IMR-90 (cell line): ENCODE measurements around the gene GBP3. TPM values are rescaled to one million over a fixed set of nuclear protein-coding genes. Genes with fewer than 3 reads are reported as not detected.

ENCODE experiments used
- ATAC-seq: fragments of 200-7000 bp; cut with Tn5 transposase; 2 replicates; pipeline ENCODE4 v1.9.1; 2020; ENCODE audit warnings: low read depth, mild to moderate bottlenecking, moderate library complexity
- BruUV-seq: library from RNA; stranded (reverse); fragments of 400-500 nt; replicated peaks from 2 replicates; lab custom pipeline; 2021; lab: Mats Ljungman, UMichigan
- CTCF ChIA-PET: fragments of 300-600 bp; formaldehyde crosslinking; extraction: SDS; loops from one replicate; lab custom pipeline; 2021; ENCODE audit warnings: antibody characterized with exemption; lab: Yijun Ruan, JAX
- POLR2A ChIA-PET: fragments of 300-600 bp; sonication (Branson Sonifier 250); formaldehyde crosslinking; loops from one replicate; lab custom pipeline; 2022; ENCODE audit warnings: antibody characterized with exemption; ENCODE audit not compliant: unreplicated experiment; lab: Charles Lee
- DNase-seq: peaks from one replicate; pipeline ENCODE4 v3.0.0; 2013
- H2AFZ ChIP-seq: replicated peaks from 2 replicates; pipeline ENCODE3; 2013; ENCODE audit warnings: low read length, mild to moderate bottlenecking; ENCODE audit not compliant: poor library complexity
- H2AK5ac ChIP-seq: 2 replicates; pipeline ENCODE4 v1.6.1; 2013; ENCODE audit warnings: low read depth, low read length, inconsistent platforms
- H2AK9ac ChIP-seq: replicated peaks from 2 replicates; pipeline ENCODE3; 2013; ENCODE audit warnings: mild to moderate bottlenecking, low read depth, low read length, moderate library complexity; ENCODE audit not compliant: poor library complexity
- H2BK120ac ChIP-seq: 2 replicates; pipeline ENCODE4 v1.6.1; 2013; ENCODE audit warnings: low read depth, low read length, inconsistent platforms
- H2BK15ac ChIP-seq: 3 replicates; pipeline ENCODE4 v1.6.1; 2013; ENCODE audit warnings: low read depth, low read length, inconsistent platforms
- H2BK20ac ChIP-seq: 2 replicates; pipeline ENCODE4 v1.6.1; 2013; ENCODE audit warnings: low read depth, mild to moderate bottlenecking, inconsistent platforms, low read length, moderate library complexity
- H2BK5ac ChIP-seq: 2 replicates; pipeline ENCODE4 v1.6.1; 2013; ENCODE audit warnings: mild to moderate bottlenecking, low read depth, low read length, inconsistent platforms; ENCODE audit not compliant: poor library complexity, severe bottlenecking
- H3K14ac ChIP-seq: replicated peaks from 2 replicates; pipeline ENCODE4 v1.6.1; 2013; ENCODE audit warnings: low read depth, low read length, inconsistent platforms
- H3K18ac ChIP-seq: 2 replicates; pipeline ENCODE4 v1.6.1; 2013; ENCODE audit warnings: low read depth, low read length, control low read depth
- H3K23ac ChIP-seq: 2 replicates; pipeline ENCODE4 v1.6.1; 2013; ENCODE audit warnings: low read depth, low read length, inconsistent platforms
- H3K27ac ChIP-seq: 2 replicates; pipeline ENCODE4 v1.5.1; 2013; ENCODE audit warnings: mild to moderate bottlenecking, control low read depth, low read length; ENCODE audit not compliant: insufficient read depth
- H3K27me3 ChIP-seq: 2 replicates; pipeline ENCODE4 v1.6.1; 2013; ENCODE audit warnings: low read length; ENCODE audit not compliant: control insufficient read depth, insufficient read depth
- H3K36me3 ChIP-seq: 2 replicates; pipeline ENCODE4 v1.6.1; 2013; ENCODE audit warnings: low read length, mixed read lengths; ENCODE audit not compliant: control insufficient read depth, insufficient read depth
- H3K4ac ChIP-seq: 2 replicates; pipeline ENCODE4 v1.6.1; 2013; ENCODE audit warnings: low read depth, low read length, inconsistent platforms
- H3K4me1 ChIP-seq: 2 replicates; pipeline ENCODE4 v1.6.1; 2013; ENCODE audit warnings: low read length, mixed read lengths; ENCODE audit not compliant: control insufficient read depth, insufficient read depth
- H3K4me2 ChIP-seq: 2 replicates; pipeline ENCODE4 v1.6.1; 2013; ENCODE audit warnings: low read depth, mild to moderate bottlenecking, control low read depth, low read length, moderate library complexity
- H3K4me3 ChIP-seq: 2 replicates; pipeline ENCODE4 v1.5.1; 2013; ENCODE audit warnings: low read depth, mild to moderate bottlenecking, control low read depth, low read length, moderate library complexity; ENCODE audit not compliant: insufficient read depth
- H3K56ac ChIP-seq: 2 replicates; pipeline ENCODE4 v1.6.1; 2013; ENCODE audit warnings: low read length, inconsistent platforms; ENCODE audit not compliant: insufficient read depth; ENCODE audit errors: extremely low read depth
- H3K79me1 ChIP-seq, 2 experiments: 2 replicates each; pipeline ENCODE4 v1.6.1; 2013; ENCODE audit warnings: low read length in 2 of 2, inconsistent platforms in 1 of 2, low read depth in 1 of 2
- H3K9ac ChIP-seq: 2 replicates; pipeline ENCODE4 v1.6.1; 2013; ENCODE audit warnings: low read depth, low read length, control low read depth
- H3K9me1 ChIP-seq: 2 replicates; pipeline ENCODE4 v1.6.1; 2013; ENCODE audit warnings: low read length, inconsistent platforms; ENCODE audit not compliant: insufficient read depth
- H3K9me3 ChIP-seq: 2 replicates; pipeline ENCODE4 v1.6.1; 2013; ENCODE audit warnings: low read length; ENCODE audit not compliant: control insufficient read depth, insufficient read depth
- H4K20me1 ChIP-seq: 2 replicates; pipeline ENCODE4 v1.6.1; 2013; ENCODE audit warnings: low read length, inconsistent platforms; ENCODE audit not compliant: insufficient read depth
- H4K5ac ChIP-seq: 2 replicates; pipeline ENCODE4 v1.6.1; 2013; ENCODE audit warnings: mild to moderate bottlenecking, low read depth, low read length, control low read depth
- H4K8ac ChIP-seq, 2 experiments: 2 replicates each; pipeline ENCODE4 v1.6.1; 2013; ENCODE audit warnings: low read depth in 2 of 2, low read length in 2 of 2, control low read depth in 1 of 2, inconsistent platforms in 1 of 2
- H4K91ac ChIP-seq: 2 replicates; pipeline ENCODE4 v1.6.1; 2013; ENCODE audit warnings: low read depth, low read length, inconsistent platforms; ENCODE audit not compliant: insufficient read depth
- BHLHE40 ChIP-seq: fragments of 150-350 bp; IDR thresholded peaks from 2 replicates; pipeline ENCODE4 v1.6.1; 2016; ENCODE audit warnings: mild to moderate bottlenecking, low read depth, low read length
- CEBPB ChIP-seq: IDR thresholded peaks from 2 replicates; pipeline ENCODE4 v1.6.1; 2012; ENCODE audit warnings: low read depth, low read length, improper control_type of control experiment
- CHD1 ChIP-seq: IDR thresholded peaks from 2 replicates; pipeline ENCODE4 v1.6.1; 2012; ENCODE audit warnings: low read depth, low read length, improper control_type of control experiment
- FOS ChIP-seq: fragments of 150-350 bp; IDR thresholded peaks from 2 replicates; pipeline ENCODE4 v1.6.1; 2016; ENCODE audit warnings: low read depth, low read length
- MAFK ChIP-seq: IDR thresholded peaks from 2 replicates; pipeline ENCODE4 v1.6.1; 2012; ENCODE audit warnings: low read depth, low read length, improper control_type of control experiment
- MAZ ChIP-seq: IDR thresholded peaks from 2 replicates; pipeline ENCODE4 v1.6.1; 2012; ENCODE audit warnings: low read depth, mild to moderate bottlenecking, low read length, improper control_type of control experiment, moderate library complexity, borderline replicate concordance
- MXI1 ChIP-seq: IDR thresholded peaks from 2 replicates; pipeline ENCODE4 v1.6.1; 2012; ENCODE audit warnings: low read depth, mild to moderate bottlenecking, low read length, moderate library complexity, borderline replicate concordance
- NFE2L2 ChIP-seq: fragments of 150-350 bp; IDR thresholded peaks from 2 replicates; pipeline ENCODE4 v1.6.1; 2016; ENCODE audit warnings: low read depth, mild to moderate bottlenecking, low read length
- POLR2A ChIP-seq: IDR thresholded peaks from 2 replicates; pipeline ENCODE4 v1.6.1; 2012; ENCODE audit warnings: mild to moderate bottlenecking, low read depth, low read length
- RAD21 ChIP-seq: IDR thresholded peaks from 2 replicates; pipeline ENCODE4 v1.6.1; 2012; ENCODE audit warnings: low read length, improper control_type of control experiment
- RCOR1 ChIP-seq: IDR thresholded peaks from 2 replicates; pipeline ENCODE4 v1.6.1; 2012; ENCODE audit warnings: mild to moderate bottlenecking, low read length, improper control_type of control experiment; ENCODE audit not compliant: insufficient replicate concordance
- RFX5 ChIP-seq: IDR thresholded peaks from 2 replicates; pipeline ENCODE4 v1.8.0; 2012; ENCODE audit warnings: low read depth, mild to moderate bottlenecking, low read length, moderate library complexity
- SMC3 ChIP-seq: fragments of 150-350 bp; IDR thresholded peaks from 2 replicates; pipeline ENCODE4 v1.6.1; 2016; ENCODE audit warnings: low read depth, mild to moderate bottlenecking, antibody characterized with exemption, low read length, moderate library complexity
- WGBS, 2 experiments: methylation state at CpG; one replicate each; pipeline versions ENCODE4 v1.1.5 to v1.1.7; 2013; ENCODE audit warnings: missing lambda C conversion rate in 2 of 2; ENCODE audit not compliant: insufficient read length in 1 of 2; ENCODE audit errors: extremely low coverage in 2 of 2; 5-methylcytosine and 5-hydroxymethylcytosine counted together
- dilution Hi-C: fragments of 300-500 bp; cut with HindIII; formaldehyde crosslinking; loops from one replicate; pipeline ENCODE4 v1.14.3; 2018; ENCODE audit warnings: low sequenced_read_pairs; ENCODE audit not compliant: unreplicated experiment
- in situ Hi-C: fragments of 300-500 bp; cut with MboI; formaldehyde crosslinking; loops from 3 replicates; pipeline ENCODE4 v1.14.3; 2019; ENCODE audit warnings: low sequenced_read_pairs, inconsistent platforms, mixed read lengths
- intact Hi-C: fragments of 100-400 bp; cut with micrococcal nuclease; formaldehyde crosslinking; loops from 2 replicates; pipeline ENCODE4 v1.10.0; 2022
- polyA plus RNA-seq, 3 experiments: library from polyadenylated mRNA; depleted of rRNA; stranded (reverse); fragments of >200 nt; gene quantifications; 2 replicates each; pipeline ENCODE4 v1.2.3, GENCODE V29; 2012; ENCODE audit warnings: low replicate concordance in 1 of 3
- total RNA-seq: library from RNA; depleted of rRNA; stranded (reverse); fragments of >200 nt; gene quantifications from 2 replicates; pipeline ENCODE4 v1.2.3, GENCODE V29; 2012
- TF ChIP-seq, protein P1 (sequence below): fragments of 150-350 bp; IDR thresholded peaks from 2 replicates; pipeline ENCODE4 v1.6.1; 2017; ENCODE audit warnings: mild to moderate bottlenecking, antibody characterized with exemption, low read length, low read depth
- TF ChIP-seq, protein P2 (sequence below): fragments of 150-350 bp; IDR thresholded peaks from 2 replicates; pipeline ENCODE4 v1.6.1; 2016; ENCODE audit warnings: low read depth, mild to moderate bottlenecking, low read length, moderate library complexity, borderline replicate concordance
- TF ChIP-seq, protein P3 (sequence below): conservative IDR thresholded peaks from 2 replicates; pipeline ENCODE4 v1.5.1; 2012; ENCODE audit warnings: mild to moderate bottlenecking, low read depth, low read length, improper control_type of control experiment

The GBP3 gene
- total and polyA plus RNA-seq, 2 of the 4 experiments (the other 2 are of a cell fraction), result 21.9 to 50.0 TPM

- intact Hi-C loops, result no loop called here
- no peak overlapping the region for H2BK120ac ChIP-seq
- CTCF ChIA-PET, result no interaction called here
Observed at GRCh38 chr1:89035080-89035479, 12.4 kb upstream of the GBP3 start.

More at GRCh38 chr1:89035080-89035479, 12.4 kb upstream of the GBP3 start:
- H3K56ac ChIP-seq, result no peak overlapping the region
- H4K20me1 ChIP-seq, result no peaks in the 10 kb centered on the region
- no peak overlapping the region for H3K4me3 ChIP-seq
- H4K8ac ChIP-seq, result no peak overlapping the region
- H2AK5ac ChIP-seq, result no peak overlapping the region
- no peak overlapping the region for H3K4ac ChIP-seq
- H3K27me3 ChIP-seq, result no peaks in the 10 kb centered on the region
- no peak overlapping the region for H3K4me2 ChIP-seq
- dilution Hi-C loops (no loop called here), in situ Hi-C loops (no loop called here)
- H2BK20ac ChIP-seq, result no peak overlapping the region
- H4K91ac ChIP-seq, result no peak overlapping the region
- H2AK9ac ChIP-seq, result no peak overlapping the region
- H2BK5ac ChIP-seq, result no peak overlapping the region
- no peak overlapping the region for H3K9ac ChIP-seq
- no CpG with 5 or more reads among the region's 1 CpG for WGBS, 2 experiments
- POLR2A ChIA-PET, result no interaction called here
- no peaks in the 10 kb centered on the region for H3K36me3 ChIP-seq
- H4K5ac ChIP-seq, result no peak overlapping the region
- H3K23ac ChIP-seq, result no peak overlapping the region
- no peaks in the 10 kb centered on the region for H3K79me1 ChIP-seq
- H3K14ac ChIP-seq, result no peak overlapping the region
- no peak overlapping the region for H3K18ac ChIP-seq
- no TSS peak for BruUV-seq
- TF ChIP-seq, protein P1, sequence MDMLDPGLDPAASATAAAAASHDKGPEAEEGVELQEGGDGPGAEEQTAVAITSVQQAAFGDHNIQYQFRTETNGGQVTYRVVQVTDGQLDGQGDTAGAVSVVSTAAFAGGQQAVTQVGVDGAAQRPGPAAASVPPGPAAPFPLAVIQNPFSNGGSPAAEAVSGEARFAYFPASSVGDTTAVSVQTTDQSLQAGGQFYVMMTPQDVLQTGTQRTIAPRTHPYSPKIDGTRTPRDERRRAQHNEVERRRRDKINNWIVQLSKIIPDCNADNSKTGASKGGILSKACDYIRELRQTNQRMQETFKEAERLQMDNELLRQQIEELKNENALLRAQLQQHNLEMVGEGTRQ, result no peak
- TF ChIP-seq RCOR1, result no peak
- no peak for TF ChIP-seq RFX5
- no peak for TF ChIP-seq MAFK
- no peak for TF ChIP-seq NFE2L2
- no peak for TF ChIP-seq MXI1
- TF ChIP-seq RAD21, result no peak
- TF ChIP-seq, protein P2, sequence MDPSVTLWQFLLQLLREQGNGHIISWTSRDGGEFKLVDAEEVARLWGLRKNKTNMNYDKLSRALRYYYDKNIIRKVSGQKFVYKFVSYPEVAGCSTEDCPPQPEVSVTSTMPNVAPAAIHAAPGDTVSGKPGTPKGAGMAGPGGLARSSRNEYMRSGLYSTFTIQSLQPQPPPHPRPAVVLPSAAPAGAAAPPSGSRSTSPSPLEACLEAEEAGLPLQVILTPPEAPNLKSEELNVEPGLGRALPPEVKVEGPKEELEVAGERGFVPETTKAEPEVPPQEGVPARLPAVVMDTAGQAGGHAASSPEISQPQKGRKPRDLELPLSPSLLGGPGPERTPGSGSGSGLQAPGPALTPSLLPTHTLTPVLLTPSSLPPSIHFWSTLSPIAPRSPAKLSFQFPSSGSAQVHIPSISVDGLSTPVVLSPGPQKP, result no peak
- TF ChIP-seq BHLHE40, result no peak
- TF ChIP-seq POLR2A, result no peak
- no peak for TF ChIP-seq SMC3
- no peak for TF ChIP-seq FOS
- TF ChIP-seq CEBPB, result no peak
- TF ChIP-seq CHD1, result no peak
- TF ChIP-seq, protein P3, sequence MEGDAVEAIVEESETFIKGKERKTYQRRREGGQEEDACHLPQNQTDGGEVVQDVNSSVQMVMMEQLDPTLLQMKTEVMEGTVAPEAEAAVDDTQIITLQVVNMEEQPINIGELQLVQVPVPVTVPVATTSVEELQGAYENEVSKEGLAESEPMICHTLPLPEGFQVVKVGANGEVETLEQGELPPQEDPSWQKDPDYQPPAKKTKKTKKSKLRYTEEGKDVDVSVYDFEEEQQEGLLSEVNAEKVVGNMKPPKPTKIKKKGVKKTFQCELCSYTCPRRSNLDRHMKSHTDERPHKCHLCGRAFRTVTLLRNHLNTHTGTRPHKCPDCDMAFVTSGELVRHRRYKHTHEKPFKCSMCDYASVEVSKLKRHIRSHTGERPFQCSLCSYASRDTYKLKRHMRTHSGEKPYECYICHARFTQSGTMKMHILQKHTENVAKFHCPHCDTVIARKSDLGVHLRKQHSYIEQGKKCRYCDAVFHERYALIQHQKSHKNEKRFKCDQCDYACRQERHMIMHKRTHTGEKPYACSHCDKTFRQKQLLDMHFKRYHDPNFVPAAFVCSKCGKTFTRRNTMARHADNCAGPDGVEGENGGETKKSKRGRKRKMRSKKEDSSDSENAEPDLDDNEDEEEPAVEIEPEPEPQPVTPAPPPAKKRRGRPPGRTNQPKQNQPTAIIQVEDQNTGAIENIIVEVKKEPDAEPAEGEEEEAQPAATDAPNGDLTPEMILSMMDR, result no peak
- no peak for TF ChIP-seq MAZ
- H2AFZ ChIP-seq, result no peak overlapping the region
- no peaks in the 10 kb centered on the region for H3K9me1 ChIP-seq
- no peak overlapping the region for H2BK15ac ChIP-seq
- H3K27ac ChIP-seq, result no peak overlapping the region
- no peaks in the 10 kb centered on the region for H3K4me1 ChIP-seq
- no peak for ATAC-seq
- no peaks in the 10 kb centered on the region for H3K9me3 ChIP-seq
- no peak for DNase-seq
